H9 (cell line): Measurements from ENCODE around the gene C16orf87. TPM values are rescaled to one million over a fixed set of nuclear protein-coding genes. Genes with fewer than 3 reads are reported as not detected.

ENCODE experiments used
- DNase-seq: peaks from one replicate; pipeline ENCODE4 v3.0.0-alpha.2; 2017
- H2AFZ ChIP-seq: one replicate; pipeline ENCODE4 v1.6.1; 2013; ENCODE audit warnings: mild to moderate bottlenecking, low read length, control low read depth, moderate library complexity
- H2AK5ac ChIP-seq: 2 replicates; pipeline ENCODE4 v1.6.1; 2013; ENCODE audit warnings: low read length, control low read depth, mixed read lengths; ENCODE audit not compliant: insufficient read length
- H2BK120ac ChIP-seq: one replicate; pipeline ENCODE4 v1.6.1; 2013; ENCODE audit warnings: low read depth, mild to moderate bottlenecking, low read length, control low read depth, inconsistent platforms; ENCODE audit not compliant: poor library complexity, severe bottlenecking
- H2BK12ac ChIP-seq: 2 replicates; pipeline ENCODE4 v1.6.1; 2013; ENCODE audit warnings: low read length, control low read depth, mixed read lengths, low read depth; ENCODE audit not compliant: insufficient read length
- H2BK15ac ChIP-seq: 2 replicates; pipeline ENCODE4 v1.6.1; 2013; ENCODE audit warnings: low read depth, low read length, control low read depth
- H2BK20ac ChIP-seq: one replicate; pipeline ENCODE4 v1.6.1; 2013; ENCODE audit warnings: low read depth, mild to moderate bottlenecking, low read length, control low read depth, inconsistent platforms; ENCODE audit not compliant: poor library complexity, severe bottlenecking
- H2BK5ac ChIP-seq: 2 replicates; pipeline ENCODE4 v1.6.1; 2013; ENCODE audit warnings: low read length, control low read depth, mixed read lengths; ENCODE audit not compliant: insufficient read length
- H3K14ac ChIP-seq: 2 replicates; pipeline ENCODE4 v1.6.1; 2013; ENCODE audit warnings: low read length, control low read depth; ENCODE audit not compliant: insufficient read depth
- H3K18ac ChIP-seq: 2 replicates; pipeline ENCODE4 v1.6.1; 2013; ENCODE audit warnings: low read depth, mild to moderate bottlenecking, mixed read lengths, low read length, control low read depth; ENCODE audit not compliant: insufficient read length
- H3K23ac ChIP-seq: 2 replicates; pipeline ENCODE4 v1.6.1; 2013; ENCODE audit warnings: low read length, control low read depth, mixed read lengths, low read depth; ENCODE audit not compliant: insufficient read length
- H3K23me2 ChIP-seq: 2 replicates; pipeline ENCODE4 v1.6.1; 2013; ENCODE audit warnings: low read depth, mild to moderate bottlenecking, mixed read lengths, low read length, control low read depth; ENCODE audit not compliant: insufficient read length, poor library complexity, severe bottlenecking
- H3K27ac ChIP-seq: 2 replicates; pipeline ENCODE4 v1.5.1; 2013; ENCODE audit warnings: low read length, control low read depth, mixed read lengths, low read depth; ENCODE audit not compliant: insufficient read length
- H3K27me3 ChIP-seq: 2 replicates; pipeline ENCODE4 v1.6.1; 2013; ENCODE audit warnings: low read length, control low read depth, inconsistent platforms; ENCODE audit not compliant: insufficient read depth
- H3K4ac ChIP-seq: 2 replicates; pipeline ENCODE4 v1.6.1; 2013; ENCODE audit warnings: low read depth, mild to moderate bottlenecking, control low read depth, inconsistent platforms, low read length, moderate library complexity
- H3K4me1 ChIP-seq: 2 replicates; pipeline ENCODE4 v1.6.1; 2013; ENCODE audit warnings: low read length, control low read depth, inconsistent platforms; ENCODE audit not compliant: insufficient read depth
- H3K4me2 ChIP-seq: 2 replicates; pipeline ENCODE4 v1.6.1; 2013; ENCODE audit warnings: low read length, control low read depth, mixed read lengths; ENCODE audit not compliant: insufficient read length, insufficient read depth
- H3K56ac ChIP-seq: 2 replicates; pipeline ENCODE4 v1.6.1; 2013; ENCODE audit warnings: low read depth, mild to moderate bottlenecking, mixed read lengths, low read length, control low read depth; ENCODE audit not compliant: insufficient read length
- H3K79me1 ChIP-seq: 2 replicates; pipeline ENCODE4 v1.6.1; 2013; ENCODE audit warnings: low read depth, mild to moderate bottlenecking, moderate library complexity, low read length, control low read depth, inconsistent platforms; ENCODE audit not compliant: insufficient read depth, poor library complexity, severe bottlenecking
- H3K79me2 ChIP-seq: 2 replicates; pipeline ENCODE4 v1.6.1; 2013; ENCODE audit warnings: low read length, control low read depth, inconsistent platforms; ENCODE audit not compliant: insufficient read depth
- H3K9ac ChIP-seq: 2 replicates; pipeline ENCODE4 v1.6.1; 2013; ENCODE audit warnings: low read length, control low read depth, mixed read lengths; ENCODE audit not compliant: insufficient read length; ENCODE audit errors: extremely low read depth
- H3K9me3 ChIP-seq: one replicate; pipeline ENCODE4 v1.6.1; 2013; ENCODE audit warnings: low read depth, low read length, inconsistent platforms; ENCODE audit not compliant: control insufficient read depth
- H3T11ph ChIP-seq: one replicate; pipeline ENCODE4 v1.6.1; 2013; ENCODE audit warnings: mild to moderate bottlenecking, low read length, control low read depth, inconsistent platforms
- H4K20me1 ChIP-seq: one replicate; pipeline ENCODE4 v1.6.1; 2013; ENCODE audit not compliant: control insufficient read depth, insufficient read length, insufficient read depth
- H4K5ac ChIP-seq: 2 replicates; pipeline ENCODE4 v1.6.1; 2013; ENCODE audit warnings: low read depth, mild to moderate bottlenecking, mixed read lengths, low read length, control low read depth; ENCODE audit not compliant: insufficient read length
- H4K8ac ChIP-seq: replicated peaks from 2 replicates; pipeline ENCODE4 v1.6.1; 2013; ENCODE audit warnings: low read length, control low read depth, mixed read lengths, low read depth; ENCODE audit not compliant: insufficient read length
- H4K91ac ChIP-seq: 2 replicates; pipeline ENCODE4 v1.6.1; 2013; ENCODE audit warnings: low read depth, mild to moderate bottlenecking, moderate library complexity, mixed read lengths, low read length, control low read depth; ENCODE audit not compliant: insufficient read length
- H3K27ac Mint-ChIP-seq, 3 experiments: 2 replicates in 2 of 3; 3 replicates in 1 of 3; pipeline ENCODE4 v1.8.0; 2020 to 2021; ENCODE audit warnings: mixed read lengths in 3 of 3, mild to moderate bottlenecking in 1 of 3, moderate library complexity in 1 of 3
- H3K27me3 Mint-ChIP-seq: 2 replicates; pipeline ENCODE4 v1.8.0; 2021; ENCODE audit warnings: low read depth, mild to moderate bottlenecking, moderate library complexity, mixed read lengths
- H3K36me3 Mint-ChIP-seq, 3 experiments: 2 replicates in 2 of 3; 3 replicates in 1 of 3; pipeline ENCODE4 v1.8.0; 2020 to 2021; ENCODE audit warnings: low read depth in 3 of 3, mixed read lengths in 3 of 3; ENCODE audit not compliant: insufficient read depth in 1 of 3
- H3K4me1 Mint-ChIP-seq, 2 experiments: 2 replicates each; pipeline ENCODE4 v1.8.0; 2020; ENCODE audit warnings: mixed read lengths in 2 of 2
- H3K4me3 Mint-ChIP-seq, 2 experiments: 2 replicates in 1 of 2; 3 replicates in 1 of 2; pipeline ENCODE4 v1.8.0; 2020 to 2021; ENCODE audit warnings: mild to moderate bottlenecking in 2 of 2, mixed read lengths in 2 of 2, moderate library complexity in 1 of 2
- H3K9me3 Mint-ChIP-seq, 2 experiments: 2 replicates in 1 of 2; 3 replicates in 1 of 2; pipeline ENCODE4 v1.8.0; 2020; ENCODE audit warnings: mild to moderate bottlenecking in 2 of 2, mixed read lengths in 2 of 2, moderate library complexity in 1 of 2
- WGBS: extraction: QIAGEN DNeasy Blood & Tissue Kit; methylation state at CpG from one replicate; pipeline ENCODE4 v1.1.7; 2013; ENCODE audit warnings: missing lambda C conversion rate, low lambda C conversion rate, mixed read lengths; ENCODE audit not compliant: insufficient read length; ENCODE audit errors: extremely low coverage; 5-methylcytosine and 5-hydroxymethylcytosine counted together
- total RNA-seq: library from RNA; stranded (reverse); gene quantifications from 2 replicates; pipeline ENCODE4 v1.2.1, GENCODE V29; 2021
- TF ChIP-seq, protein P1 (sequence below): fragments of 200-600 bp; sonication (generic); conservative IDR thresholded peaks from 3 replicates; pipeline ENCODE4 v1.8.0; 2021; ENCODE audit warnings: antibody characterized with exemption, mild to moderate bottlenecking

The C16orf87 gene
- total RNA-seq, 1 experiment from 2014 or later = 16.7 TPM

DNA sequence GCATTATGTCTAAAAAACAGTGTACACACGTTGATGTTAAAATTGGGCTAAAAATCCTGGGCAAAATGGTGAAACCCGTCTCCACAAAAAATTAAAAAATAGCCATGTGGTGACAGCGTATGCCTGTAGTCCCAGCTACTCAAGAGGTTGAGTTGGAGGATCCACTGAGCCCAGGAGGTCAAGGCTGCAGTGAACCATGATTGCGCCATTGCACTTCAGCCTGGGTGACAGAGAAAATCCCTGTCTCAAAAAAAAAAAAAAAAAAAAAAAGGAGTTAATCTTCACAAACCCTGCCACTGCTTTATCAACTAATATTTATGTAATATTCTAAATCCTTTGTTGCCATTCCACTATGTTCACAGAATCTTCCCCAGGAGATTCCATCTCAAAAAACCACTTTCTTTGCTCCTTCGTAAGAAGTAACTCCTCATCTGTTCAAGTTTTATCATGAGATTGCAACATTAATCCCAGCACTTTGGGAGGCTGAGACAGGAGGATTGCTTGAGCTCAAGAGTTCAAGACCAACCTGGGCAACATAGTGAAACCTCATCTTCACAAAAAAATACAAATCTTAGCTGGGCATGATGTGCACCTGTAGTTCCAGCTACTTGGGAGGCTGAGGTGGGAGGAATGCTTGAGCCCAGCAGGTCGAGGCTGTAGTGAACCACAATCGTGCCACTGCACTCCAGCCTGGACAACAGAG lies 1.9 kb upstream of the C16orf87 start:
- no peak overlapping the region for H2BK12ac ChIP-seq

More for the DNA sequence above, 1.9 kb upstream of the C16orf87 start:
- Mint-ChIP-seq H3K27me3 (peaks cover 3% of the 10 kb centered on the region; the same call in 1 of the 2 replicates), H3K4me1 (peaks cover 11 to 12% of the 10 kb centered on the region in 2 experiments), H3K4me3 (no peak overlapping the region), H3K36me3 (no peaks in the 10 kb centered on the region), H3K27ac (no peak overlapping the region), H3K9me3 (peaks cover 0 to 3% of the 10 kb centered on the region in 2 experiments; a peak in 1 of 5 replicates)
- Histone ChIP-seq H2BK5ac (no peak overlapping the region), H3K23ac (no peak overlapping the region), H3K79me2 (peaks cover 3% of the 10 kb centered on the region; the same call in 1 of the 2 replicates), H2AK5ac (no peak overlapping the region), H3K9me3 (no peaks in the 10 kb centered on the region), H4K8ac (no peak overlapping the region), H3K79me1 (no peaks in the 10 kb centered on the region), H2AFZ (no peak overlapping the region), H3K4ac (no peak overlapping the region), H2BK20ac (no peak overlapping the region), H4K91ac (no peak overlapping the region), H3K23me2 (no peaks in the 10 kb centered on the region), H4K5ac (no peak overlapping the region), H3K4me2 (no peak overlapping the region), H3K27me3 (no peaks in the 10 kb centered on the region), H3K14ac (no peak overlapping the region), H2BK120ac (no peak overlapping the region), H3K18ac (no peak overlapping the region), H3K9ac (no peak overlapping the region), H3K4me1 (no peaks in the 10 kb centered on the region), H4K20me1 (no peaks in the 10 kb centered on the region), H3K27ac (no peak overlapping the region), H3T11ph (no peak overlapping the region), H2BK15ac (no peak overlapping the region), H3K56ac (no peak overlapping the region)
- DNase-seq = no peak
- TF ChIP-seq, protein P1, sequence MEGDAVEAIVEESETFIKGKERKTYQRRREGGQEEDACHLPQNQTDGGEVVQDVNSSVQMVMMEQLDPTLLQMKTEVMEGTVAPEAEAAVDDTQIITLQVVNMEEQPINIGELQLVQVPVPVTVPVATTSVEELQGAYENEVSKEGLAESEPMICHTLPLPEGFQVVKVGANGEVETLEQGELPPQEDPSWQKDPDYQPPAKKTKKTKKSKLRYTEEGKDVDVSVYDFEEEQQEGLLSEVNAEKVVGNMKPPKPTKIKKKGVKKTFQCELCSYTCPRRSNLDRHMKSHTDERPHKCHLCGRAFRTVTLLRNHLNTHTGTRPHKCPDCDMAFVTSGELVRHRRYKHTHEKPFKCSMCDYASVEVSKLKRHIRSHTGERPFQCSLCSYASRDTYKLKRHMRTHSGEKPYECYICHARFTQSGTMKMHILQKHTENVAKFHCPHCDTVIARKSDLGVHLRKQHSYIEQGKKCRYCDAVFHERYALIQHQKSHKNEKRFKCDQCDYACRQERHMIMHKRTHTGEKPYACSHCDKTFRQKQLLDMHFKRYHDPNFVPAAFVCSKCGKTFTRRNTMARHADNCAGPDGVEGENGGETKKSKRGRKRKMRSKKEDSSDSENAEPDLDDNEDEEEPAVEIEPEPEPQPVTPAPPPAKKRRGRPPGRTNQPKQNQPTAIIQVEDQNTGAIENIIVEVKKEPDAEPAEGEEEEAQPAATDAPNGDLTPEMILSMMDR = no peak
- WGBS = no CpG with 5 or more reads among the region's 7 CpGs
